T-helper 2 cell treated with Interferon-gamma antibody and Interleukin-4, amounts not matched to agents 5 μg/mL and 100 μg/mL, for 36 hours (primary cell): ENCODE data around the gene ID2.

Experiments used
- DNase-seq: peaks from one replicate; pipeline ENCODE4 v3.0.0; 2021; ENCODE audit warnings: low spot score
- H3K27ac Mint-ChIP-seq: one replicate; pipeline ENCODE4 v1.8.0; 2021; ENCODE audit warnings: mild to moderate bottlenecking, mixed read lengths
- H3K27me3 Mint-ChIP-seq: one replicate; pipeline ENCODE4 v1.8.0; 2021; ENCODE audit warnings: low read depth, mixed read lengths
- H3K36me3 Mint-ChIP-seq: one replicate; pipeline ENCODE4 v1.8.0; 2021; ENCODE audit warnings: low read depth, mixed read lengths
- H3K4me1 Mint-ChIP-seq: one replicate; pipeline ENCODE4 v1.8.0; 2021; ENCODE audit warnings: low read depth, mixed read lengths
- H3K4me3 Mint-ChIP-seq: one replicate; pipeline ENCODE4 v1.8.0; 2022; ENCODE audit warnings: mild to moderate bottlenecking, moderate library complexity, mixed read lengths
- H3K9me3 Mint-ChIP-seq: one replicate; pipeline ENCODE4 v1.8.0; 2021; ENCODE audit warnings: mixed read lengths

The ID2 gene, protein sequence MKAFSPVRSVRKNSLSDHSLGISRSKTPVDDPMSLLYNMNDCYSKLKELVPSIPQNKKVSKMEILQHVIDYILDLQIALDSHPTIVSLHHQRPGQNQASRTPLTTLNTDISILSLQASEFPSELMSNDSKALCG

DNA sequence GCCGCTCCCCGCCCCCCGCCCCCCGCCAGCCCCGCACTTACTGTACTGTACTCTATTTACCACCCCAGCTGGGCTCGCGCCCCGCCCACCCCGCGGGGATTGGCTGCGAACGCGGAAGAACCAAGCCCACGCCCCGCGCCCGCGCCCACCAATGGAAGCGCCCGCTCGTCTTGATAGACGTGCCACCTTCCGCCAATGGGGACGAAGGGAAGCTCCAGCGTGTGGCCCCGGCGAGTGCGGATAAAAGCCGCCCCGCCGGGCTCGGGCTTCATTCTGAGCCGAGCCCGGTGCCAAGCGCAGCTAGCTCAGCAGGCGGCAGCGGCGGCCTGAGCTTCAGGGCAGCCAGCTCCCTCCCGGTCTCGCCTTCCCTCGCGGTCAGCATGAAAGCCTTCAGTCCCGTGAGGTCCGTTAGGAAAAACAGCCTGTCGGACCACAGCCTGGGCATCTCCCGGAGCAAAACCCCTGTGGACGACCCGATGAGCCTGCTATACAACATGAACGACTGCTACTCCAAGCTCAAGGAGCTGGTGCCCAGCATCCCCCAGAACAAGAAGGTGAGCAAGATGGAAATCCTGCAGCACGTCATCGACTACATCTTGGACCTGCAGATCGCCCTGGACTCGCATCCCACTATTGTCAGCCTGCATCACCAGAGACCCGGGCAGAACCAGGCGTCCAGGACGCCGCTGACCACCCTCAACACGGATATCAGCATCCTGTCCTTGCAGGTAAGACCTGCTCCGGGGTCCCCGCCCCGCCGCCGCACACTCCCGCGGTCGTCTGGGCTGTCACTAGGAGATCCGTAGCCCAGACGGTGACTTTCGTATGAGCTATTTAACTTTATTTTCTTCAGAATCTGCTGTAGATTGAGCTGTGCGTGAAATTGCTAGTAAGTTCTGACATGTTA, at the start of gene ID2:
TSS of gene ID2 (plus strand) at position 271 of the 907 bp plus-strand sequence. CDS start at position 381, 110 bp downstream.
- Mint-ChIP-seq H3K36me3 (peaks cover 27% of the 10 kb centered on the region), H3K4me3 (peak within 1 kb of the TSS; percentile 98), H3K9me3 (no peaks in the 10 kb centered on the region), H3K27ac (peak within 1 kb of the TSS; percentile 94), H3K27me3 (peaks cover 13% of the 10 kb centered on the region), H3K4me1 (peaks cover 35% of the 10 kb centered on the region)
- DNase-seq = peak; percentile 100

DNA sequence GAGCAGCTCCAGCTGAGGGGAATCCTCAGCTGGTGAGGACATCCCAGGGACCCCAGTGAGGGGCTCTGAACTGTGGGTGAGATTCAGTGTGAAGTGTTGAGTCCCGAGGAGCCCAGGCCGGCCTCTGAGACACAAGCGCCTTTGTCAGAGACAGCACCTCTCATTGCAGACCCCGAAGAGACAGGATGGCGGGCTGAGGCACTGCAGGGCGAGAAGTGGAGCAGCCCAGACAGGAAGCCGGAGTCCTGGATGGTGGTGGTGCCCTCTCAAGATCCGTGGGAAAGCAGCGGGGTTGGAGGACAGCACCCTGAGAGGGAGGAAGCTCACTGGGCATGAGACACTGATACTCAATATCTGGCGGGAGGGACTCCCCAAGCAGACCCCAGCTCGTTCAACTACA, 49.1 kb upstream of the ID2 start:
- H3K9me3 Mint-ChIP-seq = no peaks in the 10 kb centered on the region
- no peak for DNase-seq
- peaks cover 18% of the 10 kb centered on the region for H3K27me3 Mint-ChIP-seq
- peaks cover 2% of the 10 kb centered on the region for H3K4me1 Mint-ChIP-seq
- no peak overlapping the region for H3K27ac Mint-ChIP-seq
- H3K36me3 Mint-ChIP-seq = no peaks in the 10 kb centered on the region
- H3K4me3 Mint-ChIP-seq = no peak overlapping the region

DNA sequence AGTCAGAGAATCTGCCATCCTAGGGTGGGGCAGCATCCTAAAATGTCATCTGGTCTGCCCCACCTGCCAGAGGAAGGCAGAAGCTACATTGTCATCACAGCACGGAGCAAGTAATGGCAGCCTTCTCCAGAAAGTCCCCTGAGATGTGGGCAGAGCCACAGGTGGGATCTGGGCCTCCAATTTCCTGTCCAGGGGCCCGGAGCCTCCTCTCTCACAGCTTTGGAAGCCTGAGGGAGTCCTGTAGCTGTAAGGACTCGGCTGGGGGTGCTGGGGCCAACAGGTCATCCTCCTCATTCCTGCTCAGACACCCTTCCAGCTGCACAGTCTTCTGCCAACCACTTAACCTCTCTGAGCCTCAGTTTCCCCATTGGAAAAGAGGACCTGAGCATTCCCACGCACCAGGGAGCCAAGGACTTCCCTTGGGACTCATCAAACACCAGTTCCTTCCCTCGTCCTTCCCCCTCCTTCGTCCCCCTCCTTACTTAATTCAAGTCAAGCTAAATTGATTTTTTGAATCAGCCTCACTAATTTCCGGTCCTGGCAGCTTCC, 48.6 kb upstream of the ID2 start:
- peaks cover 23% of the 10 kb centered on the region for H3K27me3 Mint-ChIP-seq
- no peak overlapping the region for H3K4me3 Mint-ChIP-seq
- H3K4me1 Mint-ChIP-seq = peaks cover 2% of the 10 kb centered on the region
- DNase-seq = no peak
- H3K9me3 Mint-ChIP-seq = no peaks in the 10 kb centered on the region
- H3K27ac Mint-ChIP-seq = no peak overlapping the region
- no peaks in the 10 kb centered on the region for H3K36me3 Mint-ChIP-seq

DNA sequence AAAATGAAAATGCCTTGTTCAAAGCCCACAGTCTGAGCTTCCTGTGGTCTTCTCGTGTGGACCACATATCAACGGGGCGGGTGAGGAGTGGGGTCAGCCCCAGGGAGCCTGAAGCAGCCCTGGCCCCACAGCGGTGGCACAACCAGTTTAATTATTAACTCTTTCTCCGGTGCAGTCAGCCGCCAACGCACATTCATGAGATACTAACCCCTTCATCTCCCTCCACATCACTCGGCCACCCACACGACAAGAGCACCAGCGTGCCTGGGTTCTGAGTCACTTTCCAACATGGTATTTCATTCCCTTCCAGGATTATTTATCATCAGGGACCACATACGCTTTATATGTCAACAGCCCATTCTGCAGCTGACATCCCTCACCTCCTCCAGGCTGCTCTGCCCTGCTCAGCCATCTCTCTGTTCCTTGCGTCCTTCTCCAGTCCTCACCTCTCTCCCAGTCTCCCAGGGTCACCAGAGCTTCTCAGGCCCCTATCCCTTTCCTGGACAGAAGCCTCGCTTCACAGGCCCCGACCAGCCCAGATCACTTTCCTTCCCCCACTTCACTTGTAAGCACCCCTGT, 48.0 kb upstream of the ID2 start:
- H3K27me3 Mint-ChIP-seq = peaks cover 25% of the 10 kb centered on the region
- no peaks in the 10 kb centered on the region for H3K9me3 Mint-ChIP-seq
- H3K27ac Mint-ChIP-seq = no peak overlapping the region
- H3K36me3 Mint-ChIP-seq = no peaks in the 10 kb centered on the region
- H3K4me3 Mint-ChIP-seq = no peak overlapping the region
- DNase-seq = no peak
- peaks cover 2% of the 10 kb centered on the region for H3K4me1 Mint-ChIP-seq

DNA sequence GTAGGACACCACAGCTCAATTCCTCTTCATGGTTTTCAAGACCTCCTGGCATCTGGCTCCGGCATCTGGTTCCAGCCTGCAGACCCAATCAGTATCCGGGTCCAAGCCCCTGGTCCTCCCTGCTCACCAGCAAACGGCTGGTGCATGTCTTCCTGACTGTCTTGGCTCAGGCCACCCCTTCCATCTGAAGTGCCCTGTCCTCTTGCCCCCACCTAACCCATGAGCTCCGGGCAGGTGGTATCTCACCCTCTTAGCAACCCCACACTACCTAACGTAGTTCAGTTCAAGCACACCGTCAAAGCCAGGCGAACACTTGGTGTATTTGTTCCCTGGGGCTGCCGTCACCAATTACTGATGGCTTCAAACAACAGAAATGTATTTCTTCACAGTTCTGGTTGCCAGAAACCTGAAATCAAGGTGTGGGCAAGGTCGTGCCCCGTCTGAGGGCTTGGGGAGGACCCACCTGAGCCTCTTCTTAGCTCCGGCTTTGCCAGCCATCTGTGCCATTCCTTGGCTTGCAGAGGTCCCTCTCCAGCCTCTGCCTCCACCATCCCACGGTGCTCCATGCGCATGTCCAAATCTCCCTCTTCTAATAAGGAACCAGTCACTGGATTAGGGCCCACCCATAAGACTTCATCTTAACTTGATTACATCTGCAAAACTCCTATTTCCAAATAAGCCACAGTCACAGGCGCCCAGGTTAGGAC, 47.2 kb upstream of the ID2 start:
- Mint-ChIP-seq H3K27ac (no peak overlapping the region), H3K27me3 (peaks cover 32% of the 10 kb centered on the region), H3K4me3 (no peak overlapping the region), H3K9me3 (no peaks in the 10 kb centered on the region), H3K4me1 (peaks cover 2% of the 10 kb centered on the region), H3K36me3 (no peaks in the 10 kb centered on the region)
- no peak for DNase-seq

DNA sequence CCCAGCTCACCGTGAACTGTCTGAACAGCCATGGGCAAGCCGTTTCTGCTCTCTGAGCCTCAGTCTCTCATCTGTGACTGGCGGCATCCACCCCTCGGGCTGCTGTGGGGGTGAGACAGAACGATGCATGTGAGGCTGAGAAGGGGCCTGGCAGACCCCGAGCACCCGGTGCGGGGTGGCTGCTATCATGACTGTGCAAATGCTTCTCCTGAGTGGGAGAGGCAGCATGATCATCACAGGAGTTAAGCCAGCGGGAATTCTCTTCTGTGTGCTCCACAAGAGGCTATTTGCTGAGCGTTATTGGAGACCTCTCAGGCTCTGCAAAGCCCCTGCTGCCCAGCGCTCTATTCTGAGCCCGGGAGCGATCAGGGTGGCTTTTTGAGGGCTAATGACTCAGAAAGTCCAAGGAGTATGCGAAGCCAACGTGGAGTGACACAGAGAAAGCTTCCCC, 45.8 kb upstream of the ID2 start:
- no peak for DNase-seq
- Mint-ChIP-seq H3K27ac (no peak overlapping the region), H3K9me3 (no peaks in the 10 kb centered on the region), H3K27me3 (peaks cover 35% of the 10 kb centered on the region), H3K36me3 (no peaks in the 10 kb centered on the region), H3K4me3 (no peak overlapping the region), H3K4me1 (peaks cover 2% of the 10 kb centered on the region)

DNA sequence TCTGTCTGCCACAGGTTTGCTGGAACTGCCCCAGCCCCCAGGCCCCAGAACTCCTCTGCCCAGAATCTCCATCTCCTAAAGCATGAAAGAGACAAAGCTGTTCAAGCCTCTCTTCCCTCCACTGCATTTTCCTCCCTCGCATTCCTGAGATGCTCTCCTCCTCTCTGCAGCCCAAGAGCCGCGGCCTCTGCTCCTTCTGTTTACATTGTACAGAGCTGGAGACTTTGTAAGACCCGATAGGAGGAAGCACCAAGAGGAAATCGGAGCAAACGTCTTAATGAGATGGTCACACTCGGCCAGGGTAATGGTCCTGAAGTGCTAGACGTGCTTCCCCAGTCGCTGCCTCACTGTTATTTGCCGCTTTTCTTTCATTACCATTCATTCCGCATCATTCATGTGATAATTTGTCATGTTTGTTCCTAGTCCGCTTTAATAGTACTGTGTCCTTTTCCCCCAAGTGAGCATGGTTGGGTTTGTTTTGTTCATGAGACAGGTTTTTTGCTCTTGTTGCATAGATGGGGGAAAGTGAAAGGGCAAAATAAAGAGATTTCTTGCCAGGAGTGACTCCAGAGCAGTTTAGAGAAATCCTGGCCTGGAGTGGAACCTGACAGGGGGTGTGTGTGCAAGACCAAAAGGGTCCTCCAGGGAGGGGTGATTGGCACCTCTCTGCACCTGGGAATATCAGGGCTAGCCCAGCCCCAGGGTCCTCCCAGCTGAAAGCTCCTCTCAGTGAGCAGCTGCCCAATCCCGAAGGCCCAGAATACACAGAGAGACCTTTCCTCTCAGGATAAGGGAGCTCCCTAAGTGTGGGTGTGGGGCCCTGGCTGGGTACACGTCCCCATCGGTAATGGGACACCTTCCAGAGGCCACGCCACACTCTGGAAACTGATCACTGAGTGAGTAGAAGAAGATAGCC, 44.9 kb upstream of the ID2 start:
- H3K36me3 Mint-ChIP-seq = no peaks in the 10 kb centered on the region
- H3K4me3 Mint-ChIP-seq = no peak overlapping the region
- H3K9me3 Mint-ChIP-seq = no peaks in the 10 kb centered on the region

DNA sequence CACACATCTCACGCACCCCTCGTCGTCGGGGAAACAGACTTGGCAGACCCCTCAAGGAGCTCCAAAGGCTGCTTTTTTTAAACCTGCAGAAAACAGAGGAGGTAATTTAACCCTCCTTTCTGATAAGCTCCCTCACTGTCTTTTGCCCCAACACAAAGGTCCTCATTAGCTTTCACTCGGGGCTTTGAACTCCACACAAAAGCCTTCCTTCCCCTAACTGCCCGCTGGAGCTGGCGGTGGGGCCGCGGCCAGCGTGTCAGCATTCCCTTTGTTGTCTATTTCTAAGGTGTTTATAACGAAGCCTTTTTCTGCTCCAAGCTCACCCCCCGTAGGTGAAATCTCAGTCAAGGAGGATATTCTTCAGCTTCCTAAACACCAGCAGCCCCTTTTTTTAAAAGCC, 43.5 kb upstream of the ID2 start:
- H3K4me3 Mint-ChIP-seq = no peak overlapping the region
- H3K27me3 Mint-ChIP-seq = peaks cover 41% of the 10 kb centered on the region
- no peak overlapping the region for H3K27ac Mint-ChIP-seq
- no peaks in the 10 kb centered on the region for H3K9me3 Mint-ChIP-seq
- no peaks in the 10 kb centered on the region for H3K4me1 Mint-ChIP-seq
- no peaks in the 10 kb centered on the region for H3K36me3 Mint-ChIP-seq
- no peak for DNase-seq

More for the DNA sequence above, 44.9 kb upstream of the ID2 start:
- Mint-ChIP-seq H3K27me3 (peaks cover 41% of the 10 kb centered on the region), H3K27ac (no peak overlapping the region), H3K4me1 (peaks cover 2% of the 10 kb centered on the region)
- no peak for DNase-seq

DNA sequence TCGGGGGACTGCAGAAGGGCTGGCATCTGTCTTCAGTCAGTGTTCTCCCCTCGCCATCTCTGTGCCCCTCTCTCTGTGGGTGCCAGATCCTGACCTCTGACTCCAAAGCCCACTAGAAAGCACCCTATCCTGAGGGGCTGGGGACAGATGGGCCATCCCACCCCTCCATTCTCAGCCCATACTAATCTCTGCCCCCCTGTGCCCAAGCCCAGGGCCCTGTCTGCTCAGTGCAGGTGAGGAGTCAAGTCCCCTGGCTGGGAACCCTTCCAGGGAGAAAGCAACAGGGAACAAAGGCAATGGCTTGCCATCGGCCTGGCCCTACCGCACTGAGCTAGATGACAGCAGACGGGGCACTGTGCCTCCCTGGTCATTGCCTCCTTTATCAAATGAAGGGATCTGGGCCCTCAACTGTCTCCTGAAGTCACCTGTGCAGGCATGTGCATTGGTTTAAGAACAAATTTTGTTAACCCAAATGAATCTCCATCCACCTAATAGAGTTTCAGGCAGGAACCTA, 42.7 kb upstream of the ID2 start:
- H3K27ac Mint-ChIP-seq = no peak overlapping the region
- no peaks in the 10 kb centered on the region for H3K36me3 Mint-ChIP-seq
- H3K27me3 Mint-ChIP-seq = peaks cover 38% of the 10 kb centered on the region
- no peak overlapping the region for H3K4me3 Mint-ChIP-seq
- DNase-seq = no peak
- H3K4me1 Mint-ChIP-seq = no peaks in the 10 kb centered on the region
- no peaks in the 10 kb centered on the region for H3K9me3 Mint-ChIP-seq

DNA sequence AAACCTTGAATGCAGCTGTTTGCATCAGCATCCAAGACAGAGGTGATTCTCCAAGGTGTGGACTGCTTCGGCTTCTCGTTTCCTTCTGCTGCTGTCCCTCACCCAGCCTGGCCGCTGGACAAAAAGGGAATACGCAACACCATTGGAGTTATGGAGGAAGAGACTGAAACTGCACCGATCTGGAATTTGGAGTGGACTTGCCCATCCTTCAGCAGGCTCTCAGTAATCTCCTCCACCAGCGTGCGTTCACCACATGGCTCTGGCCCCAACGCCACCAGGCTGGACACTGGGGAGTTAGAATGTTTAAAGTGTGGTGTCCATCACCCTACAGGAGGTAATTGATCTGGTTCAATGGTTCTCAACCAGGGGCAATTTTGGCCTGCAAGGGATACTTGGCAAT, 41.4 kb upstream of the ID2 start:
- DNase-seq = no peak
- no peak overlapping the region for H3K27ac Mint-ChIP-seq
- peaks cover 32% of the 10 kb centered on the region for H3K27me3 Mint-ChIP-seq
- H3K4me3 Mint-ChIP-seq = no peak overlapping the region
- H3K4me1 Mint-ChIP-seq = no peaks in the 10 kb centered on the region
- H3K36me3 Mint-ChIP-seq = no peaks in the 10 kb centered on the region
- no peaks in the 10 kb centered on the region for H3K9me3 Mint-ChIP-seq

DNA sequence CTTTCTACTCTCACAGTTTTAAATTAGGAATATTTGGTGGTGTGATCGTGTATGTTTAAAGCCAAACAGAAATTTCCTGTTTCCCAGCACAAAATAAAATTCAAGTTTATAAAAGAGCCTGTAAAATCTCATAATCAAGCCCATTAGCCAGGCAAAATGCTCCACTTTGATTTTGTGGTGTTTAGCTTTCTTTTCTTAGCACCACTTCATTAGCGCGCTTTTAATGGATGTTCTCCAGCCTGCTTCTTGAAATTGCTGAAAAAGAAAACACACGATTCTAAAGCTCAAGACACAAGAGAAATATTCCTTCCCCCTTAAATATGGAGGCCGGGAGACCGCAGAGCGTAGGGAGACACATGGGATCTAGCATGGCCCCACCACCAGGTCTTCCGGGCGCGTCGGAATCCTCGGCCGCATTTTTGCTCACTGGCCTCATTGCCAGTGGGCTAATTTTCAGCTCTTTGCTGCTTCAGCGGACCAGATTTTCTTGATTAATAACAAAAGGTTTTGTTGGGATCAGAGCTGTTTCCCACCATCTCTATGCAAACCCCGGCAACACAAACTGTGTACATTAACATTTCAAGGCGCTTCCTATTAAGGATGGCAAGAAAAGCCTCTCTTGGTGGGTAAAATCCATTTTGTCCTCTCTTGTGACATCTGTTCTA, 40.4 kb upstream of the ID2 start:
- H3K4me1 Mint-ChIP-seq = no peaks in the 10 kb centered on the region
- peaks cover 6% of the 10 kb centered on the region for H3K9me3 Mint-ChIP-seq
- H3K27ac Mint-ChIP-seq = no peak overlapping the region
- H3K27me3 Mint-ChIP-seq = peaks cover 32% of the 10 kb centered on the region
- no peak for DNase-seq
- no peak overlapping the region for H3K4me3 Mint-ChIP-seq
- H3K36me3 Mint-ChIP-seq = no peaks in the 10 kb centered on the region

DNA sequence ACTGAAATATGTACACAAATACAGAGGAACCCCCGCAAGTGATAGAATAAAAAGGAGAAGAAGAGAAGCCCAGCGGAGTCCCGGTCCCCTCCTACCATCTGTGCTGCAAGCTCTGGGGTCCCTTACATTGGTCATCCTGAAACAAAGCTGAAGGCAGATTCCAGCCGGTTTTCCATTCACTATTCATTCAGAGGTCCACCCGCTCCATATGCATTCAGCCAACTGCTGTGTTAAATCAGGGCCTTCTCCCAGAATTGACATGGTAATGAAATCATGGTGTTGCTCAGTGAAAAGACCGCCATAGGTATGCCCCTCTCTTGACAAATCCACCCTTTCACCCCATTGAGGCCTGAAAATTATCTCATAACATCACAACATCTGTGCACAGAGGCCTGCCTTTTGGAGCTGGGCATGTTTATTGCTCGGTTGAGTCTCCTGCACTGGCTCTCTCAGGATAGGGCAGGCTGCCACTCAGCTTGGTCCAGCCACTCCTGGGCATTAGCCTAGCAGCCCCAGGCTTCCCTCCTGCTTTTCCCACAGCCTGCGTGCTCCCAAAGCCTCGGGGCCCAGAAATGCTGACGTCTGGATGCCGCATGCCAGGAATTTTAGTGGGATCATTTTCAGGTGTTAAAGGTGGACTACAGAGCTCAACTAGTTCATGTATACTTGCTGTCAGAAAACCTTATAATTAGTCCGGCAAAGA, 39.3 kb upstream of the ID2 start:
- DNase-seq = no peak
- peaks cover 25% of the 10 kb centered on the region for H3K27me3 Mint-ChIP-seq
- no peak overlapping the region for H3K4me3 Mint-ChIP-seq
- H3K4me1 Mint-ChIP-seq = no peaks in the 10 kb centered on the region
- H3K27ac Mint-ChIP-seq = no peak overlapping the region
- H3K36me3 Mint-ChIP-seq = no peaks in the 10 kb centered on the region
- peaks cover 6% of the 10 kb centered on the region for H3K9me3 Mint-ChIP-seq
